Regular cardiac myocyte (primary cell): ENCODE measurements around the gene COQ3. TPM values are rescaled to one million over a fixed set of nuclear protein-coding genes. Genes with fewer than 3 reads are reported as not detected.

ENCODE experiments used
- total RNA-seq: library from RNA; depleted of rRNA; stranded (reverse); fragments of >200 nt; gene quantifications from 2 replicates; pipeline ENCODE4 v1.2.3, GENCODE V29; 2014

COQ3 gene
- 2.8 and 8.2 TPM in 2 replicates for total RNA-seq

GRCh38 chr6:99393698-99394531 lies at the start of gene COQ3:
Gene COQ3 (minus strand): TSS chr6:99394195. CDS start chr6:99394179, 16 bp downstream.

DNA sequence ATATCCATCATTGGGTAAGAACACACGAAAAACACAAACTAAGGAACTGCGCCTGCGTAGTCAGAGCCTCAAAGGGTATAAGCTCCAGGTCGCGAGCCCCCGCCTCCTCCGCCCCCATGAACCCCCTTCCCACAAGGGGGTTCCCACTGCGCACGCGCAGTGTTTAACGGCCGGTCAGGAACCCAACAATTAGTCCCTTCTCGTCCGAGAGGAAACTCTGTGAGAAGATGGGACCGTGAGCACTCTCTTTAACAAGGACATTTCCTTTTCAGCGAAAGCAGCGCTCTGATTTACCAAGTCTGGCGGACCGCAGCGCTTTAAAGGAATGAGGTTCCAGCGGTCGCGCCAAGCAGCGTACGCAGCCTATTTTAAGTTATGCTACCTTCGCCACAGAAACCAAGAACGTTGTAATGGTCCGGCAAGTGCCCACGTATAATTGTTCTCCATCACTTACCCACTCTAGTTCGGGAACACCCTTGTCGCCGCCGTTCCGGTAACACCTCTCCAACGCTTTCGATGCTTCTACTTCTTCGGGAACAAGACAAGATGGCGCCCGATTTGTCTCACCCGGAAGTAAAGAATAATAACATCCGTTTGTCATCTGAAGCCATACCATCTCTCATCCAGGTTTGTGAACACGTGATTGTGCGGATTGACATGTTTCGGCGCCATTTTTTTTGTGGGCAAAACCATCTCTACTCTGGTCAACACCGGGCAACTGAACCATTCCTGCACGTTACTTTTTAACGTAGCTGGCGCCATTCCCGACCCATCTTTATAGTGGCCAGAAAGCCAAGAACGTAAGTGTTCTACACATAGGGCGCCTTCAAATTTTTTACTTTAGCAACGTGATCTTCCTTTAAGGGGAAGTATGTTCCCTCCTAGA lies 31.0 kb upstream of the COQ3 start, which contains the start of gene PNISR:
TSS of gene PNISR (minus strand) at position 548 of the 886 bp plus-strand sequence. CDS start 10,649 bp downstream, outside the sequence.

DNA sequence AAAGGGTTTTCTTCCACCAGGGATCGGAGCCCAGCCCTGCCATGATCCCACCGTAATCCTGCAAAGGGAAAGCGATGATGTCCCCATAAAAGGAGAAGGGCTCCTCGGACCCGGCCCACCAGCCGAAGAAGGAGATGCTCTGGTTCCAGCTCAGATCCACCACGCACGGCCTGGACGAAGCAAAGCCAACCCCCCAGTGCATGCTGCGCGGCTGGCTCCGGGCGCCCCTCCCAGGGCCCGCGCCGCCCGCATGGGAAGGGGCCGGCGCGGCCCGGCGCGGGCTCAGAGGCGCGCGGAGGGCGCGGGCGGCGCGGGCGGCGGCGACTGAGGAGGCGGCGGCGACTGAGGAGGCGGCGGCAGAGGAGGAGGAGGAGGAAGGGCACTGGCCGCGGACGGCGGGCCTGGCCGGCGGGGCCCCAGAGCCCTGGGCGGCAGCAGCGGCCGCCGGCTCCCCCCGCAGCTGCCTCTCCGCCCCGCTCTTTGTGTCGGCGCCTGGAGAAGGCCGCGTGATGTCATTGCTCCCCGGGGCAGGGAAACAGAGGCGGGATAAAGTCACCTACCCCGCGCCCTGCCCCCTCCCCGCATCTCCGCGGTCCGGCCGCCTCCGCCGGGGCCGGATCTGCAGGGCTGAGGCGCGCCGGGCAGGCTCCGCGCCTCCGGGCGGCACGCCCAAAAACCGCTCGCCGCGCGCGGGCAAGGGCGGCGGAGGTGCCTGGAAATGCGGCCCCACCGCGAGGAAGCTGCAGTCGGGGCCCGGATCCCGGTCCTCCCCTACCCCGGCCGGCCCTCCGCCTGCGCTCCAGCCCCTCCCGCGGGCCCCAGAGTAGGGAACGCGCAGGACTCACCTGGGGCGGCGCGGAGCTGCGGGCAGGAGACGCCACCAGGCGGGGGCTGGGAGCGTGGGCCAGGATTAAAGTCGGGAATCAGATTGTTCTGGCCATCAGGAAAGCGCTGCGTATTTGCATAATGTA lies 44.5 kb downstream of the COQ3 start, which contains the start of gene FAXC:
TSS of gene FAXC (minus strand) at position 504 of the 971 bp plus-strand sequence. CDS start at position 202, 302 bp downstream.

Other genes with a start within 250 kb of the COQ3 start
- gene FAXC, start 44.5 kb downstream of the COQ3 start, total RNA-seq: 0.77 and 1.4 TPM in 2 replicates
- 34.1 and 67.7 TPM in 2 replicates for gene PNISR, start 31.1 kb upstream of the COQ3 start, total RNA-seq
- gene USP45, start 121.2 kb upstream of the COQ3 start, total RNA-seq: 23.4 and 34.4 TPM in 2 replicates
- 75.7 and 81.2 TPM in 2 replicates for gene CCNC, start 174.5 kb upstream of the COQ3 start, total RNA-seq
- not detected in 2 replicates for gene PRDM13, start 212.6 kb upstream of the COQ3 start, total RNA-seq